WI38 (cell line): ENCODE data around the gene PLAC1.

ENCODE experiments used
- H3K4me3 ChIP-seq: 2 replicates; pipeline ENCODE4 v1.5.1; 2011; ENCODE audit warnings: low read depth, mild to moderate bottlenecking, control low read depth, low read length
- CTCF ChIP-seq: IDR thresholded peaks from 2 replicates; pipeline ENCODE4 v1.5.1; 2012; ENCODE audit warnings: low read depth, mild to moderate bottlenecking, control low read depth, low read length

PLAC1 gene

GRCh38 chrX:134591502-134591901 lies 66.8 kb downstream of the PLAC1 start:
- no peak for TF ChIP-seq CTCF
- H3K4me3 ChIP-seq: no peak overlapping the region

GRCh38 chrX:134588806-134589205 lies 69.5 kb downstream of the PLAC1 start:
- no peak overlapping the region for H3K4me3 ChIP-seq
- no peak for TF ChIP-seq CTCF

- TF ChIP-seq CTCF: no peak
- no peak overlapping the region for H3K4me3 ChIP-seq
These were observed 77.4 kb downstream of the PLAC1 start for GRCh38 chrX:134580907-134581306.

GRCh38 chrX:134573683-134574035 lies 84.6 kb downstream of the PLAC1 start:
- TF ChIP-seq CTCF: no peak
- no peak overlapping the region for H3K4me3 ChIP-seq

- TF ChIP-seq CTCF: no peak
- no peak overlapping the region for H3K4me3 ChIP-seq
These were observed 85.2 kb downstream of the PLAC1 start for GRCh38 chrX:134572816-134573682.

- H3K4me3 ChIP-seq: no peak overlapping the region
- TF ChIP-seq CTCF: no peak
These were observed 86.5 kb downstream of the PLAC1 start for GRCh38 chrX:134571796-134572195.

GRCh38 chrX:134570899-134571298 lies 87.4 kb downstream of the PLAC1 start:
- no peak overlapping the region for H3K4me3 ChIP-seq
- TF ChIP-seq CTCF: no peak
